Large intestine (tissue), 3 donors: Measurements from ENCODE around the gene NKD2. TPM values are rescaled to one million over a fixed set of nuclear protein-coding genes. Genes with fewer than 3 reads are reported as not detected.

Source experiments
- DNase-seq, 2 donors: peaks; one replicate each; pipeline versions ENCODE4 v3.0.0 to v3.0.0-alpha.2; 2013
- H3K27ac ChIP-seq: one replicate; pipeline ENCODE4 v1.5.1; 2013; ENCODE audit warnings: low read length
- H3K27me3 ChIP-seq: 2 replicates; pipeline ENCODE4 v1.6.1; 2013; ENCODE audit warnings: low read length; ENCODE audit not compliant: control insufficient read depth, insufficient read depth
- H3K36me3 ChIP-seq: 2 replicates; pipeline ENCODE4 v1.6.1; 2013; ENCODE audit warnings: low read length; ENCODE audit not compliant: control insufficient read depth, insufficient read depth
- H3K4me1 ChIP-seq: one replicate; pipeline ENCODE4 v1.6.1; 2013; ENCODE audit warnings: low read length; ENCODE audit not compliant: control insufficient read depth, insufficient read depth
- H3K4me3 ChIP-seq: one replicate; pipeline ENCODE4 v1.5.1; 2013; ENCODE audit warnings: low read length
- H3K9me3 ChIP-seq: one replicate; pipeline ENCODE4 v1.6.1; 2013; ENCODE audit warnings: mild to moderate bottlenecking, low read depth, low read length, moderate library complexity; ENCODE audit not compliant: control insufficient read depth
- WGBS: methylation state at CpG from one replicate; pipeline ENCODE4 v1.1.5; 2013; ENCODE audit warnings: low lambda C conversion rate; ENCODE audit not compliant: insufficient coverage; 5-methylcytosine and 5-hydroxymethylcytosine counted together
- polyA plus RNA-seq: library from polyadenylated mRNA; unstranded; fragments of 120-200 nt; gene quantifications from one replicate; pipeline ENCODE4 v1.2.1, GENCODE V29; 2013

Gene NKD2
- polyA plus RNA-seq, 1 donor = 15.2 TPM

GRCh38 chr5:1069720-1070088 is 61.1 kb downstream of the NKD2 start:
- Histone ChIP-seq H3K36me3 (peaks cover 63% of the 10 kb centered on the region), H3K4me1 (no peaks in the 10 kb centered on the region), H3K27me3 (no peaks in the 10 kb centered on the region), H3K27ac (no peak overlapping the region), H3K9me3 (no peaks in the 10 kb centered on the region), H3K4me3 (no peak overlapping the region)
- no CpG with 5 or more reads among the region's 15 CpGs for WGBS
- DNase-seq = no peak

GRCh38 chr5:1073239-1074102 is 64.9 kb downstream of the NKD2 start:
- 70% methylated on average over 2 of the region's 46 CpGs for WGBS
- no peak overlapping the region for H3K27ac ChIP-seq
- no peaks in the 10 kb centered on the region for H3K4me1 ChIP-seq
- peaks cover 66% of the 10 kb centered on the region for H3K36me3 ChIP-seq
- no peak overlapping the region for H3K4me3 ChIP-seq
- no peaks in the 10 kb centered on the region for H3K9me3 ChIP-seq
- DNase-seq = peak in 1 of 2 donors; percentile 61
- H3K27me3 ChIP-seq = no peaks in the 10 kb centered on the region

GRCh38 chr5:1074226-1074625 is 65.6 kb downstream of the NKD2 start:
- no peak overlapping the region for H3K4me3 ChIP-seq
- no peak overlapping the region for H3K27ac ChIP-seq
- no CpG with 5 or more reads among the region's 18 CpGs for WGBS
- no peaks in the 10 kb centered on the region for H3K27me3 ChIP-seq
- peaks cover 64% of the 10 kb centered on the region for H3K36me3 ChIP-seq
- DNase-seq = no peak
- no peaks in the 10 kb centered on the region for H3K9me3 ChIP-seq
- H3K4me1 ChIP-seq = no peaks in the 10 kb centered on the region

- no peaks in the 10 kb centered on the region for H3K9me3 ChIP-seq
- DNase-seq = no peak
- H3K4me1 ChIP-seq = no peaks in the 10 kb centered on the region
- H3K27ac ChIP-seq = no peak overlapping the region
- no CpG with 5 or more reads among the region's 40 CpGs for WGBS
- no peaks in the 10 kb centered on the region for H3K27me3 ChIP-seq
- peaks cover 66% of the 10 kb centered on the region for H3K36me3 ChIP-seq
- no peak overlapping the region for H3K4me3 ChIP-seq
Observed at GRCh38 chr5:1074816-1075554, 66.4 kb downstream of the NKD2 start.

GRCh38 chr5:1075555-1075881 is 66.9 kb downstream of the NKD2 start:
- Histone ChIP-seq H3K4me1 (no peaks in the 10 kb centered on the region), H3K27me3 (no peaks in the 10 kb centered on the region), H3K4me3 (no peak overlapping the region), H3K36me3 (peaks cover 69% of the 10 kb centered on the region), H3K9me3 (no peaks in the 10 kb centered on the region), H3K27ac (no peak overlapping the region)
- no CpG with 5 or more reads among the region's 10 CpGs for WGBS
- no peak for DNase-seq

GRCh38 chr5:1075931-1076330 is 67.3 kb downstream of the NKD2 start:
- no CpG with 5 or more reads among the region's 17 CpGs for WGBS
- H3K27me3 ChIP-seq = no peaks in the 10 kb centered on the region
- peaks cover 73% of the 10 kb centered on the region for H3K36me3 ChIP-seq
- H3K27ac ChIP-seq = no peak overlapping the region
- no peak for DNase-seq
- H3K4me1 ChIP-seq = no peaks in the 10 kb centered on the region
- no peaks in the 10 kb centered on the region for H3K9me3 ChIP-seq
- H3K4me3 ChIP-seq = no peak overlapping the region

- Histone ChIP-seq H3K4me1 (no peaks in the 10 kb centered on the region), H3K27me3 (no peaks in the 10 kb centered on the region), H3K36me3 (peaks cover 78% of the 10 kb centered on the region), H3K9me3 (no peaks in the 10 kb centered on the region), H3K27ac (no peak overlapping the region), H3K4me3 (no peak overlapping the region)
- no CpG with 5 or more reads among the region's 17 CpGs for WGBS
- no peak for DNase-seq
Observed at GRCh38 chr5:1076406-1076805, 67.8 kb downstream of the NKD2 start.

- Histone ChIP-seq H3K9me3 (no peaks in the 10 kb centered on the region), H3K4me3 (no peak overlapping the region), H3K36me3 (peaks cover 82% of the 10 kb centered on the region), H3K27me3 (no peaks in the 10 kb centered on the region), H3K27ac (no peak overlapping the region), H3K4me1 (no peaks in the 10 kb centered on the region)
- no CpG with 5 or more reads among the region's 19 CpGs for WGBS
- DNase-seq = no peak
Observed at GRCh38 chr5:1077026-1077425, 68.4 kb downstream of the NKD2 start.

GRCh38 chr5:1077491-1078020 is 69.0 kb downstream of the NKD2 start:
- Histone ChIP-seq H3K4me1 (no peaks in the 10 kb centered on the region), H3K4me3 (no peak overlapping the region), H3K36me3 (peaks cover 82% of the 10 kb centered on the region), H3K27me3 (no peaks in the 10 kb centered on the region), H3K9me3 (no peaks in the 10 kb centered on the region), H3K27ac (no peak overlapping the region)
- DNase-seq = no peak
- WGBS = 100% methylated on average over 3 of the region's 27 CpGs

GRCh38 chr5:1078206-1078605 is 69.6 kb downstream of the NKD2 start:
- peaks cover 82% of the 10 kb centered on the region for H3K36me3 ChIP-seq
- H3K27ac ChIP-seq = no peak overlapping the region
- DNase-seq = no peak
- no peaks in the 10 kb centered on the region for H3K4me1 ChIP-seq
- no CpG with 5 or more reads among the region's 13 CpGs for WGBS
- H3K4me3 ChIP-seq = no peak overlapping the region
- no peaks in the 10 kb centered on the region for H3K27me3 ChIP-seq
- no peaks in the 10 kb centered on the region for H3K9me3 ChIP-seq
